GM12878 (cell line): Measurements from ENCODE around the gene ANKRD24. TPM values are rescaled to one million over a fixed set of nuclear protein-coding genes. Genes with fewer than 3 reads are reported as not detected.

Experiments
- CBFB ChIP-seq: IDR thresholded peaks from 2 replicates; pipeline ENCODE4 v1.6.1; 2016; ENCODE audit warnings: antibody characterized with exemption, low read depth
- EZH2 ChIP-seq: IDR thresholded peaks from 2 replicates; pipeline ENCODE4 v1.6.1; 2012; ENCODE audit warnings: low read depth, mild to moderate bottlenecking, control low read depth, inconsistent platforms, low read length, borderline replicate concordance; ENCODE audit not compliant: control insufficient read depth
- FOXK2 ChIP-seq: fragments of 450-650 bp; IDR thresholded peaks from 2 replicates; pipeline ENCODE4 v1.6.1; 2017; ENCODE audit warnings: mild to moderate bottlenecking, moderate library complexity
- IRF5 ChIP-seq: fragments of 450-650 bp; IDR thresholded peaks from 2 replicates; pipeline ENCODE4 v1.6.1; 2017; ENCODE audit warnings: borderline replicate concordance
- SMAD5 ChIP-seq: IDR thresholded peaks from 2 replicates; pipeline ENCODE4 v1.6.1; 2016; ENCODE audit warnings: antibody characterized with exemption, low read depth
- SP1 ChIP-seq: IDR thresholded peaks from one replicate; pipeline ENCODE4 v1.6.1; 2011; ENCODE audit warnings: low read depth, low read length
- ZBTB4 ChIP-seq: fragments of 450-650 bp; formaldehyde crosslinking; IDR thresholded peaks from 2 replicates; pipeline ENCODE4 v1.4.0; 2022; ENCODE audit warnings: mild to moderate bottlenecking, moderate library complexity
- polyA plus RNA-seq, 11 experiments: library from polyadenylated mRNA; depleted of rRNA in 4 of 11; unstranded in 6 of 11; stranded (reverse) in 5 of 11; fragments of >200 nt; fragmentation: Nextera tagmentation in 4 of 11; fragmentation: Illumina TruSeq in 1 of 11; extraction: Ambion mirVana in 4 of 11; extraction: Trizol in 1 of 11; gene quantifications; 1 replicate in 1 of 11; 2 replicates in 10 of 11; pipeline versions ENCODE4 v1.2.1 to v1.2.3, GENCODE V29; 2011 to 2016; ENCODE audit warnings: inconsistent platforms in 2 of 11, missing spikeins in 2 of 11, low read depth in 1 of 11
- total RNA-seq, 4 experiments: library from RNA; depleted of rRNA in 3 of 4; stranded (reverse); fragments of >200 nt in 3 of 4; fragmentation: Illumina TruSeq in 1 of 4; extraction: Trizol in 1 of 4; gene quantifications; 2 replicates each; pipeline versions ENCODE4 v1.2.1 to v1.2.3, GENCODE V29; 2013 to 2021
- TF ChIP-seq, protein P1 (sequence below): fragments of 450-650 bp; IDR thresholded peaks from 2 replicates; pipeline ENCODE4 v1.6.1; 2017; ENCODE audit warnings: low read depth, mild to moderate bottlenecking, moderate library complexity
- TF ChIP-seq, protein P2 (sequence below): IDR thresholded peaks from 2 replicates; pipeline ENCODE4 v1.6.1; 2012; ENCODE audit warnings: improper control_type of control experiment, low read depth, low read length; ENCODE audit not compliant: insufficient replicate concordance

Gene ANKRD24
- total and polyA plus RNA-seq, 10 of the 15 experiments (the other 5 are each of a cell fraction or from before 2014, with no cell fraction given) = 0.02 to 0.59 (median 0.35) TPM; not detected in 1

DNA sequence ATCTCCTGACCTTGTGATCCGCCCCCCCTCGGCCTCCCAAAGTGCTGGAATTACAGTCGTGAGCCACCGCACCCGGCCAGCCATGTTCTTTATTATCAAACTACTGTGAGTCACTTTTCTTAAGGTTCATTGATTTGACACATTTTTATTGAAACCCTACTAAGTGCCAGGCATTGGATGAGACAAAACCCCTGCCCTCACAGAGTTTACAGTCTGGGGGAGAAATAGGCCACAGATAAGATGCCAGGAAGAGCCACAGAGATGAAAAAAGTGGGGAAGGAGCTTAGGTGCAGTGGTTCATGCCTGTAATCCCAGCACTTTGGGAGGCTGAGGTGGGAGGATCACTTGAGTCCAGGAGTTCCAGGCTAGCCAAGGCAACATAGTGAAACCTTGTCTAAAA lies 44.0 kb upstream of the ANKRD24 start (continued):
- no peak for TF ChIP-seq SMAD5
- TF ChIP-seq, protein P1, sequence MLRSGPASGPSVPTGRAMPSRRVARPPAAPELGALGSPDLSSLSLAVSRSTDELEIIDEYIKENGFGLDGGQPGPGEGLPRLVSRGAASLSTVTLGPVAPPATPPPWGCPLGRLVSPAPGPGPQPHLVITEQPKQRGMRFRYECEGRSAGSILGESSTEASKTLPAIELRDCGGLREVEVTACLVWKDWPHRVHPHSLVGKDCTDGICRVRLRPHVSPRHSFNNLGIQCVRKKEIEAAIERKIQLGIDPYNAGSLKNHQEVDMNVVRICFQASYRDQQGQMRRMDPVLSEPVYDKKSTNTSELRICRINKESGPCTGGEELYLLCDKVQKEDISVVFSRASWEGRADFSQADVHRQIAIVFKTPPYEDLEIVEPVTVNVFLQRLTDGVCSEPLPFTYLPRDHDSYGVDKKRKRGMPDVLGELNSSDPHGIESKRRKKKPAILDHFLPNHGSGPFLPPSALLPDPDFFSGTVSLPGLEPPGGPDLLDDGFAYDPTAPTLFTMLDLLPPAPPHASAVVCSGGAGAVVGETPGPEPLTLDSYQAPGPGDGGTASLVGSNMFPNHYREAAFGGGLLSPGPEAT = no peak
- no peak for TF ChIP-seq EZH2
- no peak for TF ChIP-seq SP1
- TF ChIP-seq CBFB = no peak
- TF ChIP-seq FOXK2 = no peak
- TF ChIP-seq ZBTB4 (CRISPR knock-in tag) = no peak
- no peak for TF ChIP-seq IRF5
- TF ChIP-seq, protein P2, sequence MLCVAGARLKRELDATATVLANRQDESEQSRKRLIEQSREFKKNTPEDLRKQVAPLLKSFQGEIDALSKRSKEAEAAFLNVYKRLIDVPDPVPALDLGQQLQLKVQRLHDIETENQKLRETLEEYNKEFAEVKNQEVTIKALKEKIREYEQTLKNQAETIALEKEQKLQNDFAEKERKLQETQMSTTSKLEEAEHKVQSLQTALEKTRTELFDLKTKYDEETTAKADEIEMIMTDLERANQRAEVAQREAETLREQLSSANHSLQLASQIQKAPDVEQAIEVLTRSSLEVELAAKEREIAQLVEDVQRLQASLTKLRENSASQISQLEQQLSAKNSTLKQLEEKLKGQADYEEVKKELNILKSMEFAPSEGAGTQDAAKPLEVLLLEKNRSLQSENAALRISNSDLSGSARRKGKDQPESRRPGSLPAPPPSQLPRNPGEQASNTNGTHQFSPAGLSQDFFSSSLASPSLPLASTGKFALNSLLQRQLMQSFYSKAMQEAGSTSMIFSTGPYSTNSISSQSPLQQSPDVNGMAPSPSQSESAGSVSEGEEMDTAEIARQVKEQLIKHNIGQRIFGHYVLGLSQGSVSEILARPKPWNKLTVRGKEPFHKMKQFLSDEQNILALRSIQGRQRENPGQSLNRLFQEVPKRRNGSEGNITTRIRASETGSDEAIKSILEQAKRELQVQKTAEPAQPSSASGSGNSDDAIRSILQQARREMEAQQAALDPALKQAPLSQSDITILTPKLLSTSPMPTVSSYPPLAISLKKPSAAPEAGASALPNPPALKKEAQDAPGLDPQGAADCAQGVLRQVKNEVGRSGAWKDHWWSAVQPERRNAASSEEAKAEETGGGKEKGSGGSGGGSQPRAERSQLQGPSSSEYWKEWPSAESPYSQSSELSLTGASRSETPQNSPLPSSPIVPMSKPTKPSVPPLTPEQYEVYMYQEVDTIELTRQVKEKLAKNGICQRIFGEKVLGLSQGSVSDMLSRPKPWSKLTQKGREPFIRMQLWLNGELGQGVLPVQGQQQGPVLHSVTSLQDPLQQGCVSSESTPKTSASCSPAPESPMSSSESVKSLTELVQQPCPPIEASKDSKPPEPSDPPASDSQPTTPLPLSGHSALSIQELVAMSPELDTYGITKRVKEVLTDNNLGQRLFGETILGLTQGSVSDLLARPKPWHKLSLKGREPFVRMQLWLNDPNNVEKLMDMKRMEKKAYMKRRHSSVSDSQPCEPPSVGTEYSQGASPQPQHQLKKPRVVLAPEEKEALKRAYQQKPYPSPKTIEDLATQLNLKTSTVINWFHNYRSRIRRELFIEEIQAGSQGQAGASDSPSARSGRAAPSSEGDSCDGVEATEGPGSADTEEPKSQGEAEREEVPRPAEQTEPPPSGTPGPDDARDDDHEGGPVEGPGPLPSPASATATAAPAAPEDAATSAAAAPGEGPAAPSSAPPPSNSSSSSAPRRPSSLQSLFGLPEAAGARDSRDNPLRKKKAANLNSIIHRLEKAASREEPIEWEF = no peak
